GM18861 (cell line): ENCODE results near the gene BARHL1.

ENCODE experiments used
- ATAC-seq: cut with Tn5 transposase; IDR thresholded peaks from one replicate; pipeline ENCODE4 v1.9.1; 2021; ENCODE audit not compliant: unreplicated experiment

BARHL1 gene

DNA sequence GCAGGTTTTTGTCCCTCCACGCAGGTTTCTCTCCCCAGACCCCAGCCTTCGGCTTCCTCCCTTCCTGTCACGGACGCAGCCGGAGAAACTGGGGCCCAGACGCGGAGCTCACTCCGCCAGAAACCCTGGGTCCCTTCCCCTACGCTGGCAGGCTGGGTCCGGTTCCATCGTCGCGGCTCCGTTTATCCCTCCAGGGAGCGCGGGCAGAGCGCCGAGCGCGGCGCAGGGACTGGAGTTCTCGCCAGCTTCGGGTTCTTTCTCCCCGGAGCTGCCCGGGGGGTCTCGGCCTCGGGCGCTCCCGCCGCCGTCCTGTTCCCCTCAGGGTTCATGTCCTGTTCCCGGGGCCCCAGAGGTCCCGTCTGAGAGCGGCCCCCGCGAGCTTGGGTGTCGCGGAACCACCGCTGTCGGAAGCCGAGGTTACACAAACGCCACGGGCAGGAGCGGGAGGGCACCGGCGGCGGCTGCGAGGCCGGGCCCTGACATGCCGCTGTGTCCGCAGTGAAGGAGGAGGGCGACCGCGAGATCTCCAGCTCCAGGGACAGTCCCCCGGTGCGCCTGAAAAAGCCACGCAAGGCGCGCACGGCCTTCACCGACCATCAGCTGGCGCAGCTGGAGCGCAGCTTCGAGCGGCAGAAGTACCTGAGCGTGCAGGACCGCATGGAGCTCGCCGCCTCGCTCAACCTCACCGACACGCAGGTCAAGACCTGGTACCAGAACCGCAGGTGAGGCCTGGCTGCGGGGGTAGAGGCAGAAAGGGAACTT, 4.6 kb downstream of the BARHL1 start:
- no peak for ATAC-seq

GRCh38 chr9:132587592-132587955, 5.2 kb downstream of the BARHL1 start:
- ATAC-seq = no peak

DNA sequence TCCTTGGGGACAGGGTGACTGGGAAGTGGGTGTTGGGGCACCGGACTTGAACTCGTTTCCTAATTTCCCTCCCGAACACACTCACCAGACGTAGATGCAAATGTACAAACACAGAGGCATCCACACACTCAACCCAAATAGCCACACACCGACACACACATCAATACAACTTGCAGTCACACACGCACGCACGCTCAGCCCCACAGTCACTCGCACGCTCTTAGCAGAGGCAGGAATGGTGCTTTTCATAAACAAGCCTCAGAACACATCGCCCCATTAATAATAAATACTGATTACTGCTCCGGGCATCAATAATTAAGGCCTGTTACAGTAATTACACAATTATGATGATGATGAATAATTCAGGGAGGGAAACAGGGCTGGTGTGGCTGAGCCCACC, 5.7 kb downstream of the BARHL1 start:
- no peak for ATAC-seq

DNA sequence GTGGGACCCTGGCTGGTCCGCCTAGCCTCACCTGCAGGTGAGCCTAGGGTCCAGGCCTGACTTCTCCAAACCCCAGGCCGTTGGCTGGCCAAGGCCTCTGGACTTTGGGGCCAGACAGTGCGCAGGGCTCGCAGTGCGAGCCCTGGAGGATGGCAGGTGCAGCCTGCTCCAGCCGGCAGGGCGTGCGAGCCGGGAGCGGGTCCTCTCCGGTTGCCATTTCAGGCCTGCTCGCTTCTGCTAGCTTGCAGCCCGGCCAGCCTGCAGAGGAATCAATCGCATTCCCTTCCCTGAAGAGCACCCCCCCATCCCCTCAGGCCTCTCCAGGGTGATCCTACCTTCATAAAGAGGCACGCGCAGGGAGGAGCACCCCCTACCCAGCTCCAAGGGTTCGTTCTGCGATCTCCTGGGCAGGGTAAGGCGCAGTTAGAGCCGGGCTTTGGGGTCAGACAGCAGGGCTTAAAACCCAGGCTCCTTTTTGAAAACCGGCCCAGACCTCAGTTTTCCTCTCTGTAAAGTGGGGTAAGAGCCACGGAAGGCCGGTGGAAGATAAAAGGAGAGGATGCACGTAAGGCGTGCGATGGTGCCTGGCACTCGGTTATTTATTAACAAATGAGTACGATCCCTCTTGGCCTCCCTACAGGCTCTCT, 6.2 kb downstream of the BARHL1 start:
- no peak for ATAC-seq

GRCh38 chr9:132589148-132590036, 7.0 kb downstream of the BARHL1 start:
- ATAC-seq = no peak

DNA sequence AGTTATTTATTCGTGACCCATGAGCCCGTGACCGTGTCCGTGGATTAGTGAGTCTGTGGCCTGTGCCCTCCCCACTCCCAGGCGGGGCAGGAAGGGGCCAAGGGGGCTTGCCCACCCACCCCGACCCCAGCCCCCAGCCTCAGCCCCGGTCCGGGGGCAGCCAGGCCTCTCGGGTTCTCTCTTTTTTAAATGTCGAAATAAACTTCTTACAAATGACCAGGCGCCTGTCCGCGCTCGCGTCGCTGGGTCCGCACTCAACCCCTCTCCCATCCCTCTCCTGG, 7.6 kb downstream of the BARHL1 start:
- ATAC-seq = no peak

DNA sequence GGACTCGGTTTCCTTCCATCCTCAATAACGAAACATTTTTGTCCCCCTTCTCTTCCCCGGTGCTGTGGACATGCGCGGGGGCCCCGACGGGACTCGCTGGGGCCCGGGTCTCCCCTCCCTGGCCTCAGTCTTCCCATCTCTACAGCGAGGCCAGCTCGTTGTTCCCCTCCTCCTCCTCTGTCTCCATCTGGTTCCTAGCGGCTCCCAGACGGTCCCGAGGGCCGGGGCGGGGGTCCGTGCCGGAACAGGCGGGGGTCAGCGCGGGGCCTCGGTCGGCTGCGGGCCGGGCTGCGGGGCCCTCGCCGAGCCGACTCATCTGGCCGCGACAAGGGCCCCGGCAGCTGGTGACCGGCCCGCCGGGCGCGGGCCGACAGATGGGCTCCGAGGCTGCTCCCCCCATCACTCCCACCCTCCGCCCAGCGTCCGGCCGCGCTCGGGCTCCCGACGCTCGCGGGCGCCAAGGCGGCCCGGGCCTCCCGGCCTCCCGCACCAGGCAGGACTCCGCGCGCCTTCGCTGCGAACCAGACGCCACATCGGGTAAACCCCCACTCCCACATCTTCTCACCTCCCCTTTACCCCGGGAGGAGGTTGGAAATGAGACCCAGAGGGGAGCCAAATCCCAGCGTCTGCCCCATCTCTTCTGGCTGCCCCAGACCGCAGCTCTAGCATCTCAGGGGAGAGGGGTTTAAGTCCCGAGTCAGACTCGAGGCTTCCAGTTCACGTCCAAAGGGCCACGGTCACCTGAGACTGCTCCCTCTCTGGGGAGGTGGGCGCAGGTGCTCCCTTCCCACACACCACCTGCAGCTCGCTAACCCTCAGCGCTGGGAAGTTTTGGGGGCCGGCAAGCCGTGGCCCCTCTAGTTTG, 8.1 kb downstream of the BARHL1 start:
- ATAC-seq = no peak

DNA sequence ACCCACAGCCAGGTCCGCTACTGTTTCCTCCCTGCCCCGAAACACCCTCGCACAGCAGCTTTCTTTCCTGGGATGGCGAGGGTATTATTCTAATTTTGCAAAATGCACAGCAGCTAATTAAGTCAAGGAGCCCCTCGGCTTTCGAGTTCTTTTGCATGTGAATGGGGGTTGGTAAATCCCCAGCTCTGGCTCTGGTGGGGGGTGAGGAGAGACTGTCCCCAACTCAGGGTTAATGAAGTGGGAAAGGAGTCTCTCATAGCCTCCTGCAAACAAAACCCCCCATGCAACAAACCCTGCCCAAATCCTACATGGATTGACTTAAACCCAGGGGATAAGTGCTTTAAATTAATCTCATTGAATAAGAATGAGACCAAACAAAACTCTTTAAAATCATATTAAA, 8.8 kb downstream of the BARHL1 start:
- no peak for ATAC-seq

GRCh38 chr9:132591751-132592314, 9.4 kb downstream of the BARHL1 start:
- no peak for ATAC-seq

DNA sequence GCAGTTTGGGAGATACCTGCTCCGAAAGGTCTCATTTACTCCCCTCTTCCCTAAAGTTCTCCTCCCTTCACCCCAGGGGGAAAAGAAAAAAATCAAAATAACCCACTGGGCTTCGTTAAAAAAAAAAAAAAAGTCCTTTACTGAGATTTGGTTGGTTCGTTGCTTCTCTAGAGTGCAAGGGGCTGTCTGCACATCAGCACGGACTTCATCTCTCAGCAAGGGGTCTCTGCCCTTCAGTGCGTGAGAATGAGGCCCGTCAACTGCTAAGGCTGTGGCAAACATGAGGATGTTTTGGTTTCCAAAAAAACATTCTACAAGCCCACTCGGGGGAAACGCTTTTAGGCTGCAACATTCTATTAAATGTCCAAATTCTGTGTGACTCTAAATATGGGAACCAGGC, 10.0 kb downstream of the BARHL1 start:
- ATAC-seq = no peak

- no peak for ATAC-seq
Measured at GRCh38 chr9:132594412-132594811, 12.0 kb downstream of the BARHL1 start.

- ATAC-seq = no peak
Measured at GRCh38 chr9:132595319-132595718, 12.9 kb downstream of the BARHL1 start.

- ATAC-seq = no peak
Measured at GRCh38 chr9:132596200-132596599, 13.8 kb downstream of the BARHL1 start.

GRCh38 chr9:132597073-132597775, 14.8 kb downstream of the BARHL1 start:
- no peak for ATAC-seq

DNA sequence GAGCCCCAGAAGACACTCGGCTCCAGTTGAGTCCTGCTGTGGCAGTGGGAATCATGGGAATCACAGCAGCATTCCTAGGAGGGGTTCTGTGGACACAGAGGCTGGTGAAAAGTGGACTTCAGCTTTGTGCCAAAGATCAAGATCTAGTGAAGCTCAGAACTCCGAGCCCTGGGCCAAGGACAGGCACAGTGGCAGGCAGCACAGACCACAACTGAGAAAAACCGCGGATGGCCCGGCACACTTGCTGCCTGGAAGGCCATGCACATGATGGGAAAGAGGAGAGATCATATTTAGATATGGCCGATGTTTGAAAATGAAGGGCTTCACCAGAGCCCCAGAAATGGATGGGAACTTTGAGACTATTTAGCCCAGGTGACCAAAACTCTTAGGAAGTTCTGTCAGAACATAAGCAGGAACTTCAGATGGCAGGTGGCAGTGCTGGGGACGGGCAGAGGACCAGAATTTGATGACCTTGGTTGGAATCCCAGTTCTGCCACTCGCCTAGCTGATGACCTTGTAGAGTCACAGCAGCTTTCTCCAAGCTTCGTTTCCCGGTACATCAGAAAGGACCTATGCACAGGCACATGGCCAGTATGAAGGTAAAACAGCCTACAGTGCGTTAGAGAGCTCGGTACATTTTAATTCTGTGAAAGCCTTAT, 18.0 kb downstream of the BARHL1 start:
- no peak for ATAC-seq

DNA sequence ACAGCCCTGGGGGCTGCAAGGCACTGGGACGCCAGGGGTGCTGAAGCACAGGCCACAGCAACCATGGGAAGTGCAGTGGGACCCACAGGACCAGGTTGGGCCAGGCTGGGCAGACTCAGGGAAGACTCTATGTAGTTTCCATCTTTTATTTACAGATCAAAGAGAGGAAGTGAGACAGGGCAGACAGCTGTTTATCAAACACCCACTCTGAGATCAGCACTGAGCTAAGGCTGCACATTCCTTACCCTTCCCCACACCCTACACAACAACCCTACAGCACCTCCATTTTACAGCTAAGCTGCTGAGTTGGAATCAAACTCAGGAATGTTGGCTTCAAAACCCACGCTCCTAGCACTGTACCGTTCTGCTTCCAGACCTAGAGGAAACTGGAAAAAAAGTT, 19.8 kb downstream of the BARHL1 start:
- ATAC-seq = no peak

GRCh38 chr9:132605387-132605786, 23.0 kb downstream of the BARHL1 start:
- ATAC-seq = no peak

DNA sequence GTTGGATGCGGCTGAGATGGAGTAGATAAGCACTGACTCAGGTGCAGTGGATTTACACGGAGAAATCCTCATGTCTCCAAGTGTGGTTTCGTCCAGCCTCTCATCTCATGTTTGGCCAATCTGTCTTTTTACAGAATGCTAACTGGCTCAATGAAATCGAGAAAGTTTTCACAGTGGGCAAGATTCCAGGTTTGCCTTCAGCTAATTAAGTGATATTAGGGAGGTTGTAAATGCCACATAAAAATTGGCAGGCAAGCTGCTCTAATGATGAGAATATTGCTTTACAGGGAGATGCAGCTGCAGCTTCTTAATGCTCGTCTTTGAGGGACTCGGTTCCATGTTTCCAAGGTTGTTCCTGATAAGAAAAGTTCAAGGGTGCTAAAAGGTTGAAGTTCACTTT, 23.7 kb downstream of the BARHL1 start:
- ATAC-seq = no peak

- no peak for ATAC-seq
Measured at GRCh38 chr9:132609184-132609583, 26.8 kb downstream of the BARHL1 start.

DNA sequence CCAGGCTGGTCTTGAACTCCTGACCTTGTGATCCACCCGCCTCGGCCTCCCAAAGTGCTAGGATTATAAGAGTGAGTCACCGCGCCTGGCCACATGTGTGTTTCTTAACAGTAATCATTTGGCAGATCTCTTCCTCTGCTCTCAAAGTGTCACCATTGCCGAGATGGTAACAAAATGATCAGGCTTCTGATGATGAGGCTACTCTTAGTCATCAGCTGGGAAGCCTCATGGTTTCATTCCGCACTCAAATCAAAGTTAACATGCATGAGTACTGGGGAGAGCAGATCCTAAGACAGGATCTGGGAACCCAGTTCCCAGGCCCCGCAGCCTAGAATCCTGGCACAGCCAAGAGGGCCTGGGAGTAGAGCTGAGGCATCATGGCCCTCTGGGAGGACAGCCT, 27.4 kb downstream of the BARHL1 start:
- ATAC-seq = no peak
